ENCODE measurements around the gene NLGN4Y.
"Not testable (repeated sequence)": the region's sequence is repeated elsewhere in the genome, so short reads cannot be mapped to it uniquely, and the experiment has no call there.

Gene NLGN4Y

DNA sequence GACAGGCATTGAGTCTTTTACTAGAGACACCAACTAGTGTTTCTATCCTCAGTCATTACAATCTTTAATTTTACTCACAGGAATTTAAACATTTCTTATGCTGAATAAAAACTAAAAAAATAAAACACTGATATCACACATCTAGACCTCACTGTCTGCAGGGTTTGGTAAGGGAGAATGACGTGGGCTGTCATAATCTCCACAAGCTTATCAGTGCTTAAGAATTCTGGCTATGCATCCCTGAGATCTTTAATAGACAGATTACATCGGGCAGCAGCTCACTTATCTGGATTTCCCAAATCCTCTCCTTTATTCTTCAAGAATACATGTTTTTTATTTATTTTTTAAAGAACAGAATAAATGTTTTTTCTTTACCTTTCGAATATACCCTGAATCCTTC, 313.1 kb downstream of the NLGN4Y start:
- no peak for ATAC-seq

DNA sequence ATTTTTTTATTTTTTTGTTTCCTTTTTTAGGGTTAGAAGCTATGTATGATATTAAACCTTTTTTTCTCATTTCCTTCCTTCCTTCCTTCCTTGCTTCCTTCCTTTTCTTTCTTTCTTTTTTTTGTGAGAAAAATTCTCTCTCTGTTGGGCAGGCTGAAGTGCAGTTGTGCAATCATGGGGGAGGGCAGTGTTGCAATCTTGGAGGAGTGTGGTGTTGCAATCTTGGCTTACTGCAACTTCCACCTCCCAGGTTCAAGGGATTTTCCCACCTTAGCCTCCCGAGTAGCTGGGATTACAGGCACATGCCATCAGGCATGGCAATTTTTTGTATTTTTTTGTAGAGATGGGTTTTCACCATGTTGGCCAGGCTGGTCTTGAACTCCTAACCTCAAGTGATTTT, 326.4 kb downstream of the NLGN4Y start:
- no peak for ATAC-seq

DNA sequence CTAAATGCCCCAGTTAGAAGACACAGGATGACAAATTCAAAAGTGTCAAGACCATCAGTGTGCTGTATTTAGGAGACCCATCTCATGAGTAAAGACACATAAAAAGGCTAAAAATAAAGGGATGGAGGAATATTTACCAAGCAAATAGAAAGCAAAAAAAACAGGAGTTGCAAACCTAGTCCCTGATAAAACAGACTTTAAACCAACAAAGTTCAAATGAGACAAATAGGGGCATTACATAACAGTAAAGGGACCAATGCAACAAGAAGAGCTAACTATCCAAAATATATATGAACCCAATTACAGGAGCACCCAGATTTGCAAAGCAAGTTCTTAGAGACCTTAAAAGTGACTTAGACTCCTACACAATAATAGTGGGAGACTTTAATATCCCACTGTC, 336.1 kb downstream of the NLGN4Y start:
- ATAC-seq: no peak

DNA sequence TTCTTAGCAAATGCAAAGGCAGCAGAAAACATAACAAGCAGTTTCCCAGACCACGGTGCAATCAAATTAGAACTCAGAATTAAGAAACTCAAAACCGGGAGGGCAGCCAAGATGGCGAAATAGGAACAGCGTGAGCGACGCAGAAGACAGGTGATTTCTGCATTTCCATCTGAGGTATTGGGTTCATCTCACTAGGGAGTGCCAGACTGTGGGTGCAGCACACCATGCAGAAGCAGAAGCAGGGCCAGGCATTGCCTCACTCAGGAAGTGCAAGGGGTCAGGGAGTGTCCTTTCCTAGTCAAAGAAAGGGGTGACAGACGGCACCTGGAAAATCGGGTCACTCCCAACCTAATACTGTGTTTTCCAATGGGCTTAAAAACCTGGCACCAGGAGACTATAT, 336.7 kb downstream of the NLGN4Y start:
- not testable (repeated sequence) for ATAC-seq

DNA sequence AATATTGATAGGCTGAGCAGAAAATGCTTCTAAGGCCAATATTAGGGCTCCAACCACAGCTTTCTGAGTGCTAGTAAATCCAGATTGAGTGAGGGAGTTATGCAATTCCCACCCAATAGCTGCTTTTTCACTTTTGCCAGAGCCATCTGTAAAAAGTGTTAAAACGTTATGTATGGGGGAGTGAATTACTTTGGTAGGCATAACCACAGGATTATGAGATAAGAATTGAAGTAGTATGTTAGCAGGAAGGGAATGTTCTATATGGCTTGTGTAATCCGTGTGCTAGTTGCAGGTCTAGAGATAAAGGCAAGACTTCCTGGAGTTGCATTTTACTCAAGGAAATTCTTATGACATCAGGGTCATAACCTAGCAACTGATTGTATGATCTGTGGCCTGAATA, 347.6 kb downstream of the NLGN4Y start:
- no peak for ATAC-seq

All from activated CD4-positive, CD25-positive, alpha-beta regulatory T cell treated with anti-CD3 and anti-CD28 coated beads, Interleukin-2, amount 50 U/mL, for 24 hours (primary cell).